GOT3 (cell line): ENCODE results near the gene ZCCHC2.

Experiments used
- DNase-seq: peaks from one replicate; lab custom pipeline; 2025; ENCODE audit warnings: mixed read lengths; lab: John Stamatoyannopoulos, UW

ZCCHC2 gene

DNA sequence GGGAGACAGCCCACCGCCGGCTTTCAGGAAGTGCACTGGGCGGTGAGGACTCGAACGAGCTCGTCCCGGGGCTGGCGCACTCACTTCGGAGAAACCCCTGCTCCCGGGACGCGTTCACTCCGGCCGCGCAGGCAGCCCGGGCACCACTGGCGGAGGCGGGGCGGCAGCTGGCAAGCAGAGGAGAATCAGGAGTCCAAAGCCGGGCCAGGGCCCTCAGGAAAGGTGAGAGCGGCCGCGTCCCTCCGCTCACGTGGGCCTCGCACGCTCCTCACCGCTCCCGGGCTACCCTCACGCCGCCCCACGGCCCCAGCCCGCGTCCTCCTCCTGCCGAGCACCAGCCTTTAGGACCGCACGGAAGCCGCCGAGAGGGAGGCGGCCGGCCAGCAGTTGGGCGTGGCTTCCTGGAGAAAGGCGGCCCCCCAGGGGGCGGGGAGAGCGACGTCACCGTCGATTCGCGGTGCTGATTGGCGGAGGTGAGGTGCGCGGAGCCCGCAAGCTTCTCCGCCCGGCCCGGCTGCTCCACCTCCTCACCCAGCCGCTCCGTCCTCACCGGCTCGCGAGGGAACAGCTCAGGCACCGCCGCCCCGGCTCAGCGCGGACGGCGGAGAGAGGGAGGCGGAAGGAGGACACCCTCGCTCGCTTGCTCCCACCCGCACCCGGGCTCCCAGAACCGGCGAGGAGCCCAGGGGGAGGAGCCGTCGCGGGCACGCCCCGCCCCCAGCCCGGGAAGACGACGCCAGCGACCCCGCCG is at the start of gene ZCCHC2:
ZCCHC2 (plus strand) TSS at position 522 of the 751 bp plus-strand sequence. CDS start 400 bp downstream, outside the sequence.
- DNase-seq, result peak; percentile 87

GRCh38 chr18:62479574-62479973 is 43.3 kb upstream of the ZCCHC2 start:
- DNase-seq, result no peak

DNA sequence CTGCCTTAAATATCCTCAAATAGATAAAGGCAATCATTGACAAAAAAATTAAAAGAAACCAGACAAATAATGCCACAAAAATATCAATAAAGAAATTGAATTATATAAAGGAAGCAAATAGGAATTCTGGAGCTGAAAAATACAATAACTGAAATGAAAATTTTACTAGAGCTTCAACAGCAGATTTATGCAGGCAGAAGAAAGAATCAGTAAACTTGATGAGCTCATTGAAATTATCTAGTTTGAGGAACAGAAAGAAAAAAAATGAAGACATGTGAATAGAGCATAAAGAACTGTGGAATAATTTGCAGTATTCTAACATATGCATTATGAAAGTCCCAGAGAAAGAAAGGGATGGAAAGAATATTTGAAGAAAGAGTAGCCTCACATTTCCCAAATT is 41.9 kb upstream of the ZCCHC2 start:
- no peak for DNase-seq

DNA sequence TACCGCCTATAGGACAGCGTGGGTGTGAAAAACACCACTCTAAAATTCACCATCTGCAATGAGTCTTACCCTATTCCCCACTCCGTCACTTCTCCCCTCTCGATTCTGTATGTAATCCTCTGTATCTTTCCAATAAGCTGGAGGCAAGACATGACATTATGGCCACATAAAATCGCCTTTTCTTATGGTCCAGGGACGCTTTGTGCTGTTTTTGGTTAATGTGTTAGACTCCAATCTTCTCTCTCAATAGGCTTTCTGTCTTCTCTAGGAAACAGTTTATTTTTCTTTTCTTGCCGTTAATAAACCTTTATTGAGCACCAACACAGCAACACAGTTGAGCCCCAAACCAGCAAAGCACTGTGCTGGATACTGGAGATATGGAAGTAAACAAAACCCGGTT is 37.9 kb upstream of the ZCCHC2 start:
- DNase-seq, result no peak

DNA sequence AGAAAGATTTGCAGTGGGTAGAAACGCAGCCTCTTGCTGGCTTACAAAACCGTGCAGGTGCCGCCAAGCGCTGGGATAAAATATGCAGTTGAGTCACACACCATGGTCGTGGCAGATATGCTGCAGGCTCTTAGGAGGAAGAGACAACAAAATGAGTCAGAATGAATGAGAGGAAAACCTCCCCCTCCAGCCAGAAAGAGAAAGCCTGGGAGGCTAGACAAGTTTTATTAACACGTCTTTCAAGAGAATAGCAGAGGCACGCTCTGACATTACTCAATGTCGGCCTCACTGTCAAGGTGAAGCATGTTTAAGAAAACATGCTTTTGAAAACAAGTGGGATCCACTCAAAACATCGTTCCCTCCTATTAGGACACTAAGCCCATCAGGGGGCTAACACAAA is 37.1 kb upstream of the ZCCHC2 start:
- no peak for DNase-seq

DNA sequence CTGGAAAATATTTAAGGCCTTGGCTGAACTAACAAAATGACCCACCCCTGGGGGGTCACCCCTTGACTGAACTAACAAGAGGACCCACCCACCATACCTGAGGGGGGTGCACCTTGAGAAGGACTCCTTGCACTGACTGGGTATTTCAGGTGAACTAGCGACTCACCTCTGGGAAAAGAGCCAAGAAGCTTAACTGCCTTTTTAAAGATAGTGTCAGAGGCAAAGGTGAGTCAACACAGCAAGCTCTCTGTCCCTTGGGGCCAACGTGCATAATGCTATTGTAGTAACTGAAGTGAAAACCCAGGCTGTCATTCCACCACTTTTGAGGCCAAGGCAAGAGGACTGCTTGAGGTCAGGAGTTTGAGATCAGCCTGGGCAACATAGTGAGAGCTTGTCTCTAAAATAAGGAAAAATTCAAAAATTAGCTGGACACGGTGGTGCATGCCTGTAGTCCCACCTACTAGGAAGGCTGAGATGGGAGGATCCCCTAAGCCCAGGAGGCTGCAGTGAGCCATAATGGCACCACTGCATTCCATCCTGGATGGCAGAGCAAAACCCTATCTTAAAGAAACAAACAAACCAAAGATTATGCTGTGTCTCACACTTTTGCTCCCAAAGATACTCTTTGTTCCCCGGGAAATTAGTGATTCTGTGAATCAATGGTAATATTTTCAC is 36.4 kb upstream of the ZCCHC2 start:
- DNase-seq, result no peak

GRCh38 chr18:62487161-62487560 is 35.7 kb upstream of the ZCCHC2 start:
- no peak for DNase-seq

- no peak for DNase-seq
Measured at GRCh38 chr18:62490967-62491695, 31.7 kb upstream of the ZCCHC2 start.

- no peak for DNase-seq
Measured at GRCh38 chr18:62493033-62493862, 29.6 kb upstream of the ZCCHC2 start.

DNA sequence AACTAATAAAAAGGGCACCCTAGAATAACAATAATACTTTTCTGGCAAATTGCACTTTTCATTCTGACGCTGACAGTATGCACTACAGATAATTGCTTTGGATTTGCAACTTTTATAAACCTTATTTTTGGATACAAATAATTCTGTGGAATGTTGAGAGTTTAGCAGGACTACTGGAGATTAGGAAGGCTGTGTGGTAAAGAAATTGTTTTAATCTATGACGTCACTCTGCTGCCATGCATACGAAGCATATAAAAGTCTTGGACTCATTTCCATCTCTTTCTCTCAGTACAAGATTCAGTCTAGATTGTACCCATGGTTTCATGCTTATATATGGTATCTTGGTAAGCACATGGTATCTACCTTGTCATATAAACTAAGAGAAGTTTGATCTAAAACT is 28.1 kb upstream of the ZCCHC2 start:
- no peak for DNase-seq

- DNase-seq, result no peak
Measured at GRCh38 chr18:62496262-62496661, 26.6 kb upstream of the ZCCHC2 start.

GRCh38 chr18:62497190-62497772 is 25.5 kb upstream of the ZCCHC2 start:
- DNase-seq, result no peak

- no peak for DNase-seq
Measured at GRCh38 chr18:62498616-62499262, 24.1 kb upstream of the ZCCHC2 start.

GRCh38 chr18:62499263-62499650 is 23.6 kb upstream of the ZCCHC2 start:
- DNase-seq, result no peak

- no peak for DNase-seq
Measured at GRCh38 chr18:62500174-62500573, 22.7 kb upstream of the ZCCHC2 start.

DNA sequence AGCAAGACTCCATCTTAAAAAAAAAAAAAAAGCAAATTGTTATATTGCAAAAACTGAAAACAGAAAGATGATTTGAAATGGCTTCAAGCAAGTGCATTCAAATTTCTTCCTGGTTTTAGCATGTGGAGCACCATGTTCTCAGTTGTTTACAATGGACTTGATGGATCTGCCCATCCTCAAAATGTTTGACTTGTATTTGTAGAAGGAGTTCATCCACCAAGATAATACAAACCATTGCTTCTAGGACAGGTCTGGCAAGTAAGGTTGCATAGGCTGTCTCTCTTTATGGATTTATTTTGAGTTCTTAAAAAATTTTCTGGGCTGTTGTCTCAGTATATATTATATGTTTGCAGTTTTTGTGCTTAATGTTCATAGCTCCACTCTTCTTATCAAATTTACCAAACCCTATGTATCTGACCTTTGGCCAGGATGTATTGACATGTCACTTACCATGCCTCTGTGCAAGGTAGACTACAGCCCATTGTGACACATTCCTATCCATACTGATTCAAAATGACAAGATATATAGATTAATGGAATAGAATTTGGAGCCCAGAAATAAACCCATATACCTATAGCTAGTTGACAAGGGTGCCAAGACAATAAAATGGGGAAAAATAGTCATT is 21.7 kb upstream of the ZCCHC2 start:
- DNase-seq, result no peak

- no peak for DNase-seq
Measured at GRCh38 chr18:62505669-62506494, 16.9 kb upstream of the ZCCHC2 start.

GRCh38 chr18:62506495-62507143 is 16.2 kb upstream of the ZCCHC2 start:
- DNase-seq, result no peak

DNA sequence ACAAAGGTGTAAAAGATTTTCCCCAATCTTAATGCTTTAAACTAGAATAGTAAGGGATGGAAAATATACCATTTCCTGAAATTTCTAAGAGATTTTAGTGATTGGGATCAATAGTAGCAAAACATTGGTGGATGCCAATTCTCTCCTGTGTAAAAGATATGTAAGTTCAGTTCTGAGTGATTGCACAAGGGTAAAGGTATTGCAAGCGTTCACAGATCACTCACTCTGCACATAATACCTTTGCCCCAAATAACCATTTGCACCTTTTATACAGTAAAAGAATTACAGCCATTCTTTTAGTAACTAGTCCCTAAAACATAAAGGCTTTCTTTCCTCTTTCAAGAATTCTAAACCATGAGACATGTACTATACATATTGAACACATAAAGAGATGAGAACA is 13.0 kb upstream of the ZCCHC2 start:
- no peak for DNase-seq
